Measurements from ENCODE around the gene IL1A. TPM values are rescaled to one million over a fixed set of nuclear protein-coding genes. Genes with fewer than 3 reads are reported as not detected.
A peak's percentile ranks its signal among the peaks of the same experiment; 100 is the strongest.

The IL1A gene
- total and polyA plus RNA-seq, 9 of the 15 experiments (the other 6 are each of a cell fraction or from before 2014, with no cell fraction given) = 0.03 to 0.27 (median 0.14) TPM; not detected in 2

GRCh38 chr2:112728378-112729175 is 55.7 kb downstream of the IL1A start (continued):
- 0 out of 2 replicates have a peak, but pooled peaks have one; percentile 3 for TF ChIP-seq HDAC2 (IDR thresholded peaks at IDR 0.05)

DNA sequence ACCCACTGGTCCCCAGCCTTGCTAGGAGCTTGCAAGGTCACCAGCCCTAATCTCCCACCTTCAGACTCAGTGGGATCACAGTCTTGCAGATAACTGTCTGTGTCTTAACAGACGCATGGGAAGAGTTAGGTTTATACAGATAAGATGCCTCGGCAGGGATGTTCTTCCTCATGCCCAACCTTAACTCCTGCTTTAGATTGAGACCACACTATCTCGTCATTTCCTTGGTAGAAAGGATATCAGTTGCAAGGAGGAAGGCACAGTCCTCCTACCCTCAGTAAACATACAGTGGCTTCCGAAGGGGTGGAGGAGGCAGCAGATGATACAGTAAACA is 56.3 kb downstream of the IL1A start:
- POLR2A ChIA-PET = interaction anchor here (1.0 to 4.6 kb wide), 4 partner anchors 9 to 104 kb away, joined by 4 to 35 read pairs (median 8); partner anchors contain the start of gene SLC20A1
- 0% methylated on average over 4 of the region's 4 CpGs for WGBS (ENCODE audit: insufficient coverage, low coverage, missing lambda C conversion rate)
- peak; percentile 46 to 87 (median 64) for DNase-seq (ENCODE audit: extremely low read depth in 1 of 4, low spot score in 3 of 4)
- no peak overlapping the region for H3K4me3 ChIP-seq
- H3K27me3 ChIP-seq (ENCODE audit: control insufficient read depth in 2 of 2, insufficient read depth in 2 of 2, low read length in 2 of 2) = no peaks in the 10 kb centered on the region
- BruUV-seq (replicated peaks) = no TSS peak
- no peaks in the 10 kb centered on the region for H3K79me2 ChIP-seq (ENCODE audit: control insufficient read depth, insufficient read depth, low read length)
- intact Hi-C loops (cut with micrococcal nuclease) (loop anchor here (5.0 to 10.0 kb wide), 2 partner anchors 214 to 243 kb away; partner anchors contain the start of gene TTL), in situ Hi-C loops (cut with MboI) (loop anchor here (5.0 kb wide), 2 partner anchors 101 to 126 kb away; no protein-coding TSS in a partner anchor)
- no peaks in the 10 kb centered on the region for H3K9me1 ChIP-seq (ENCODE audit: control insufficient read depth, insufficient read depth, low read length)
- ATAC-seq = peak; percentile 24
- H3K36me3 ChIP-seq (ENCODE audit: control insufficient read depth, insufficient read depth, low read length) = no peaks in the 10 kb centered on the region
- peak; percentile 96 for FAIRE-seq
- H4K20me1 ChIP-seq (replicated peaks; ENCODE audit: control insufficient read depth, insufficient read depth, low read length) = no peaks in the 10 kb centered on the region
- H3K4me1 ChIP-seq (replicated peaks in 1 of 2; ENCODE audit: control insufficient read depth in 2 of 2, insufficient read depth in 2 of 2, low read length in 2 of 2) = peaks cover 27 to 60% of the 10 kb centered on the region in 2 experiments
- no peaks in the 10 kb centered on the region for H3K9me3 ChIP-seq (replicated peaks; ENCODE audit: control insufficient read depth, insufficient read depth, low read depth, low read length)
- peak overlapping the region; percentile 8 to 73; a peak in 3 of 4 replicates for H3K9ac ChIP-seq (ENCODE audit: insufficient read depth in 1 of 2, low read depth in 2 of 2, low read length in 2 of 2)
- H3K27ac ChIP-seq (ENCODE audit: extremely low read depth, low read depth, low read length) = peak overlapping the region; percentile 47
- H3K4me2 ChIP-seq (ENCODE audit: insufficient read depth, low read length) = peak overlapping the region; percentile 78
- peak overlapping the region; percentile 87 for H2AFZ ChIP-seq (ENCODE audit: low read depth, low read length)
- CTCF ChIA-PET (ENCODE audit: low intra/inter-chr PET ratio) = interaction anchor here (1.3 to 5.2 kb wide), 3 partner anchors 101 to 129 kb away, joined by 6 to 67 read pairs (median 48); no protein-coding TSS in a partner anchor
- TF ChIP-seq HDAC8 (tag; IDR thresholded peaks at IDR 0.05) (no peak), CBX8 (IDR thresholded peaks at IDR 0.05; ENCODE audit: borderline replicate concordance, extremely low read depth, low read depth, low read length, poor library complexity, severe bottlenecking) (no peak), SIN3A (IDR thresholded peaks at IDR 0.05; ENCODE audit: borderline replicate concordance in 2 of 2, control insufficient read depth in 1 of 2, low read depth in 2 of 2, low read length in 2 of 2) (no peak), ZEB2 (IDR thresholded peaks at IDR 0.05) (peak; percentile 76), EP300 (IDR thresholded peaks at IDR 0.05; ENCODE audit: low read length) (peak; percentile 89; the same call in 1 of the 2 replicates), TAF9B (IDR thresholded peaks at IDR 0.05; ENCODE audit: partially characterized antibody) (no peak), BCL6 (CRISPR knock-in tag; IDR thresholded peaks at IDR 0.05) (no peak), SMARCE1 (IDR thresholded peaks at IDR 0.05) (no peak), POLR2AphosphoS5 (IDR thresholded peaks at IDR 0.05; ENCODE audit: control insufficient read depth, insufficient read depth, low read depth, low read length) (peak; percentile 50; the same call in 1 of the 2 replicates)
- TF ChIP-seq, protein P1, sequence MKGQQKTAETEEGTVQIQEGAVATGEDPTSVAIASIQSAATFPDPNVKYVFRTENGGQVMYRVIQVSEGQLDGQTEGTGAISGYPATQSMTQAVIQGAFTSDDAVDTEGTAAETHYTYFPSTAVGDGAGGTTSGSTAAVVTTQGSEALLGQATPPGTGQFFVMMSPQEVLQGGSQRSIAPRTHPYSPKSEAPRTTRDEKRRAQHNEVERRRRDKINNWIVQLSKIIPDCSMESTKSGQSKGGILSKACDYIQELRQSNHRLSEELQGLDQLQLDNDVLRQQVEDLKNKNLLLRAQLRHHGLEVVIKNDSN (CRISPR knock-in tag; IDR thresholded peaks at IDR 0.05) = no peak
- TF ChIP-seq, protein P2, sequence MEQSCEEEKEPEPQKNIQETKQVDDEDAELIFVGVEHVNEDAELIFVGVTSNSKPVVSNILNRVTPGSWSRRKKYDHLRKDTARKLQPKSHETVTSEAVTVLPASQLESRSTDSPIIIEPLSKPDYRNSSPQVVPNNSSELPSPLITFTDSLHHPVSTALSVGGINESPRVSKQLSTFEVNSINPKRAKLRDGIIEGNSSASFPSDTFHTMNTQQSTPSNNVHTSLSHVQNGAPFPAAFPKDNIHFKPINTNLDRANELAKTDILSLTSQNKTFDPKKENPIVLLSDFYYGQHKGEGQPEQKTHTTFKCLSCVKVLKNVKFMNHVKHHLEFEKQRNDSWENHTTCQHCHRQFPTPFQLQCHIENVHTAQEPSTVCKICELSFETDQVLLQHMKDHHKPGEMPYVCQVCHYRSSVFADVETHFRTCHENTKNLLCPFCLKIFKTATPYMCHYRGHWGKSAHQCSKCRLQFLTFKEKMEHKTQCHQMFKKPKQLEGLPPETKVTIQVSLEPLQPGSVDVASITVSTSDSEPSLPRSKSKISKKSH (CRISPR knock-in tag; IDR thresholded peaks at IDR 0.05) = no peak
- TF ChIP-seq, protein P3, sequence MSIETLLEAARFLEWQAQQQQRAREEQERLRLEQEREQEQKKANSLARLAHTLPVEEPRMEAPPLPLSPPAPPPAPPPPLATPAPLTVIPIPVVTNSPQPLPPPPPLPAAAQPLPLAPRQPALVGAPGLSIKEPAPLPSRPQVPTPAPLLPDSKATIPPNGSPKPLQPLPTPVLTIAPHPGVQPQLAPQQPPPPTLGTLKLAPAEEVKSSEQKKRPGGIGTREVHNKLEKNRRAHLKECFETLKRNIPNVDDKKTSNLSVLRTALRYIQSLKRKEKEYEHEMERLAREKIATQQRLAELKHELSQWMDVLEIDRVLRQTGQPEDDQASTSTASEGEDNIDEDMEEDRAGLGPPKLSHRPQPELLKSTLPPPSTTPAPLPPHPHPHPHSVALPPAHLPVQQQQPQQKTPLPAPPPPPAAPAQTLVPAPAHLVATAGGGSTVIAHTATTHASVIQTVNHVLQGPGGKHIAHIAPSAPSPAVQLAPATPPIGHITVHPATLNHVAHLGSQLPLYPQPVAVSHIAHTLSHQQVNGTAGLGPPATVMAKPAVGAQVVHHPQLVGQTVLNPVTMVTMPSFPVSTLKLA (conservative IDR thresholded peaks at IDR 0.05) = peak in 1 of 2 experiments; percentile 56; a peak in 1 of 4 replicates
- TF ChIP-seq, protein P4, sequence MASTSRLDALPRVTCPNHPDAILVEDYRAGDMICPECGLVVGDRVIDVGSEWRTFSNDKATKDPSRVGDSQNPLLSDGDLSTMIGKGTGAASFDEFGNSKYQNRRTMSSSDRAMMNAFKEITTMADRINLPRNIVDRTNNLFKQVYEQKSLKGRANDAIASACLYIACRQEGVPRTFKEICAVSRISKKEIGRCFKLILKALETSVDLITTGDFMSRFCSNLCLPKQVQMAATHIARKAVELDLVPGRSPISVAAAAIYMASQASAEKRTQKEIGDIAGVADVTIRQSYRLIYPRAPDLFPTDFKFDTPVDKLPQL (IDR thresholded peaks at IDR 0.05; ENCODE audit: extremely low read depth, insufficient read length) = no peak

Measured in K562 (cell line).